Breast epithelium (tissue), 3 donors: Measurements from ENCODE around the gene CD163L1.

ENCODE experiments used
- POLR2A ChIP-seq: fragments of 450-650 bp; IDR thresholded peaks from one replicate; pipeline ENCODE4 v1.6.1; 2016; ENCODE audit warnings: antibody characterized with exemption, mild to moderate bottlenecking, moderate library complexity
- POLR2AphosphoS5 ChIP-seq, 3 donors: sonication (generic); formaldehyde crosslinking; IDR thresholded peaks; one replicate each; pipeline ENCODE4 v1.6.1; 2017; ENCODE audit warnings: antibody characterized with exemption in 3 of 3
- TF ChIP-seq, protein P1 (sequence below), 3 donors: fragments of 450-650 bp; IDR thresholded peaks; one replicate each; pipeline ENCODE4 v1.5.1; 2016 to 2017; ENCODE audit warnings: antibody characterized with exemption in 3 of 3, mild to moderate bottlenecking in 3 of 3, moderate library complexity in 3 of 3

DNA sequence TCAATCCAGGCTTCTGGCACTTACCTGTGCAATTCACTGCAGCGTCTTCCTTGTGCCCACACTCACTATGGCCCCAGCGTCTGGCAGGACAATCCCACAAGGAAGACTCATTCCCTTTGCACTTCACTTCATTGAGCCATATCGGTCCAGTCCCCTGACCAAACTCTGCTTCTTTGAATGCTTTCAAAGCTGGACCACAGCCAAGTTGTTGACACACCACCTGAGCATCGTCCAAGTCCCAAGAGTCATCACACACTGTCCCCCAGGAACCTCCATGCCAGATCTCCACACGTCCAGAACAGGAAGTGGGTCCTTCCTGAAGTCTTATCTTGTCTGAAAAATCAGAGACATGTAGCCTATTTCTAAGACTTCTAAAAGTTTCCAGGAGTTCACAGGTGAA is 39.4 kb upstream of the CD163L1 start:
- TF ChIP-seq, protein P1, sequence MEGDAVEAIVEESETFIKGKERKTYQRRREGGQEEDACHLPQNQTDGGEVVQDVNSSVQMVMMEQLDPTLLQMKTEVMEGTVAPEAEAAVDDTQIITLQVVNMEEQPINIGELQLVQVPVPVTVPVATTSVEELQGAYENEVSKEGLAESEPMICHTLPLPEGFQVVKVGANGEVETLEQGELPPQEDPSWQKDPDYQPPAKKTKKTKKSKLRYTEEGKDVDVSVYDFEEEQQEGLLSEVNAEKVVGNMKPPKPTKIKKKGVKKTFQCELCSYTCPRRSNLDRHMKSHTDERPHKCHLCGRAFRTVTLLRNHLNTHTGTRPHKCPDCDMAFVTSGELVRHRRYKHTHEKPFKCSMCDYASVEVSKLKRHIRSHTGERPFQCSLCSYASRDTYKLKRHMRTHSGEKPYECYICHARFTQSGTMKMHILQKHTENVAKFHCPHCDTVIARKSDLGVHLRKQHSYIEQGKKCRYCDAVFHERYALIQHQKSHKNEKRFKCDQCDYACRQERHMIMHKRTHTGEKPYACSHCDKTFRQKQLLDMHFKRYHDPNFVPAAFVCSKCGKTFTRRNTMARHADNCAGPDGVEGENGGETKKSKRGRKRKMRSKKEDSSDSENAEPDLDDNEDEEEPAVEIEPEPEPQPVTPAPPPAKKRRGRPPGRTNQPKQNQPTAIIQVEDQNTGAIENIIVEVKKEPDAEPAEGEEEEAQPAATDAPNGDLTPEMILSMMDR (IDR thresholded peaks at IDR 0.05): no peak
- TF ChIP-seq POLR2A: no peak
- no peak for TF ChIP-seq POLR2AphosphoS5 (IDR thresholded peaks at IDR 0.05)
